ENCODE results near the gene U2AF2. TPM values are rescaled to one million over a fixed set of nuclear protein-coding genes. Genes with fewer than 3 reads are reported as not detected.

U2AF2 gene
- total RNA-seq, 1 experiment from 2014 or later, result 321 TPM

DNA sequence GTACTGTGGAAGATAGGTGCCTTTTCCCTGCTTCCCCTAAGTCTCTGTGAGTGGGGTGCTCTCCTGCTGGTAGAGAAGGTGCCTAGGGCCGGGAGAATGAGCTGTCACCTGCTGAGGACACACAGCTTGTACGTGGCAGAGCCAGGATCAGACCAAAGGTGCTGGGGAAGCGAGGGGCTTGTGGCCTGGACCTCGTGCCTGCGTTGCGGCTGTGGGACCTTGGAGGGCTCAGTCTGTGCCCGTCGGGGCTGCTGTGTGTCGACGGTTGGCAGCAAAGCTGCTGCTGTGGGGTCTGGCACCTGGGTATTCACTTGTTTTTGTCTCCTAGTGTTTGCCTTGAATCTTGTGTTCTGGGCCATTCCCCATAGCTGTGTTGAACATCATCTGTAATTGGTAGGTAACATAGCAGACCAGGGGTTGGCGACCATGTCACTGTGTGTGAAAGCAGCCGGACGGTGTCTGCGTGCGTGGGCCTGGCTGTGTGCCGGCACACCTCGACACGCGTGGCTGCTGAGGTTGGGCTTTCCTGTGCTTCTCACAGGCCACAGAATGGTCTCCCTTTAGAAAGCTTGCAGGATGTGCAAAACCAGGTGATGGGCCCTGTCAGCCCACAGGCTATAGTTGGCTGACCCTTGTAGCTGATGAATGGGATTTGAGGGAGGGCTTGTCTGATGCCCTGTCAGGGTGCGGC, 9.2 kb downstream of the U2AF2 start:
- H3K56ac ChIP-seq (ENCODE audit: insufficient read length, low read depth, low read length), result no peak overlapping the region
- no peak for DNase-seq
- H4K8ac ChIP-seq (replicated peaks; ENCODE audit: insufficient read length, low read depth, low read length), result no peak overlapping the region
- no peak overlapping the region for H2BK120ac ChIP-seq (ENCODE audit: low read depth, low read length, poor library complexity, severe bottlenecking)
- no peaks in the 10 kb centered on the region for H3K4me1 ChIP-seq (ENCODE audit: insufficient read depth, low read length)
- no peaks in the 10 kb centered on the region for H3K9me3 ChIP-seq (ENCODE audit: control insufficient read depth, low read depth, low read length)
- Mint-ChIP-seq H3K36me3 (ENCODE audit: insufficient read depth in 1 of 3, low read depth in 3 of 3) (peaks cover 77 to 91% (median 90%) of the 10 kb centered on the region in 3 experiments), H3K9me3 (no peaks in the 10 kb centered on the region), H3K4me3 (no peak overlapping the region), H3K27ac (no peak overlapping the region), H3K27me3 (ENCODE audit: low read depth) (no peaks in the 10 kb centered on the region), H3K4me1 (peaks cover 0 to 5% of the 10 kb centered on the region in 2 experiments; a peak in 2 of 4 replicates)
- no peak overlapping the region for H3K14ac ChIP-seq (ENCODE audit: insufficient read depth, low read length)
- H3K4ac ChIP-seq (ENCODE audit: low read depth, low read length), result no peak overlapping the region
- no peak overlapping the region for H2AK5ac ChIP-seq (ENCODE audit: insufficient read length, low read length)
- H2BK12ac ChIP-seq (ENCODE audit: insufficient read length, low read depth, low read length), result no peak overlapping the region
- H4K91ac ChIP-seq (ENCODE audit: insufficient read length, low read depth, low read length), result no peak overlapping the region
- no peak overlapping the region for H3K23ac ChIP-seq (ENCODE audit: insufficient read length, low read depth, low read length)
- TF ChIP-seq, protein P1, sequence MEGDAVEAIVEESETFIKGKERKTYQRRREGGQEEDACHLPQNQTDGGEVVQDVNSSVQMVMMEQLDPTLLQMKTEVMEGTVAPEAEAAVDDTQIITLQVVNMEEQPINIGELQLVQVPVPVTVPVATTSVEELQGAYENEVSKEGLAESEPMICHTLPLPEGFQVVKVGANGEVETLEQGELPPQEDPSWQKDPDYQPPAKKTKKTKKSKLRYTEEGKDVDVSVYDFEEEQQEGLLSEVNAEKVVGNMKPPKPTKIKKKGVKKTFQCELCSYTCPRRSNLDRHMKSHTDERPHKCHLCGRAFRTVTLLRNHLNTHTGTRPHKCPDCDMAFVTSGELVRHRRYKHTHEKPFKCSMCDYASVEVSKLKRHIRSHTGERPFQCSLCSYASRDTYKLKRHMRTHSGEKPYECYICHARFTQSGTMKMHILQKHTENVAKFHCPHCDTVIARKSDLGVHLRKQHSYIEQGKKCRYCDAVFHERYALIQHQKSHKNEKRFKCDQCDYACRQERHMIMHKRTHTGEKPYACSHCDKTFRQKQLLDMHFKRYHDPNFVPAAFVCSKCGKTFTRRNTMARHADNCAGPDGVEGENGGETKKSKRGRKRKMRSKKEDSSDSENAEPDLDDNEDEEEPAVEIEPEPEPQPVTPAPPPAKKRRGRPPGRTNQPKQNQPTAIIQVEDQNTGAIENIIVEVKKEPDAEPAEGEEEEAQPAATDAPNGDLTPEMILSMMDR (conservative IDR thresholded peaks at IDR 0.05), result no peak
- no peaks in the 10 kb centered on the region for H3K23me2 ChIP-seq (ENCODE audit: insufficient read length, low read depth, low read length, poor library complexity, severe bottlenecking)
- H3K27ac ChIP-seq (ENCODE audit: insufficient read length, low read depth, low read length), result no peak overlapping the region
- H3K79me1 ChIP-seq (ENCODE audit: insufficient read depth, low read depth, low read length, poor library complexity, severe bottlenecking), result no peaks in the 10 kb centered on the region
- H3K4me2 ChIP-seq (ENCODE audit: insufficient read depth, insufficient read length, low read length), result no peak overlapping the region
- H3T11ph ChIP-seq (ENCODE audit: low read length), result no peak overlapping the region
- H2AFZ ChIP-seq (ENCODE audit: low read length), result no peak overlapping the region
- no peak overlapping the region for H2BK20ac ChIP-seq (ENCODE audit: low read depth, low read length, poor library complexity, severe bottlenecking)
- H3K18ac ChIP-seq (ENCODE audit: insufficient read length, low read depth, low read length), result no peak overlapping the region
- no peak overlapping the region for H4K5ac ChIP-seq (ENCODE audit: insufficient read length, low read depth, low read length)
- peaks cover 17% of the 10 kb centered on the region; the same call in 1 of the 2 replicates for H3K79me2 ChIP-seq (ENCODE audit: insufficient read depth, low read length)
- no peak overlapping the region for H3K9ac ChIP-seq (ENCODE audit: extremely low read depth, insufficient read length, low read length)
- no peak overlapping the region for H2BK5ac ChIP-seq (ENCODE audit: insufficient read length, low read length)
- WGBS (ENCODE audit: extremely low coverage, insufficient read length, low lambda C conversion rate), result no CpG with 5 or more reads among the region's 20 CpGs
- H2BK15ac ChIP-seq (ENCODE audit: low read depth, low read length), result no peak overlapping the region
- H4K20me1 ChIP-seq (ENCODE audit: control insufficient read depth, insufficient read depth, insufficient read length), result no peaks in the 10 kb centered on the region
- no peaks in the 10 kb centered on the region for H3K27me3 ChIP-seq (ENCODE audit: insufficient read depth, low read length)
